ENCODE data around the gene GPD1L. TPM values are rescaled to one million over a fixed set of nuclear protein-coding genes. Genes with fewer than 3 reads are reported as not detected.
A peak's percentile ranks its signal among the peaks of the same experiment; 100 is the strongest.

The GPD1L gene
- total and polyA plus RNA-seq, 4 experiments from 2014 or later, result 20.6 to 32.5 (median 23.5) TPM

GRCh38 chr3:32143849-32144757 is 37.7 kb downstream of the GPD1L start:
- Mint-ChIP-seq H3K27me3 (no peaks in the 10 kb centered on the region), H3K36me3 (peaks cover 39 to 67% of the 10 kb centered on the region in 2 donors), H3K27ac (peak overlapping the region in 1 of 7 donors; percentile 3), H3K9me3 (peaks cover 0 to 1% (median 0%) of the 10 kb centered on the region in 8 donors), H3K4me3 (no peak overlapping the region), H3K4me1 (peaks cover 1 to 11% (median 4%) of the 10 kb centered on the region in 4 donors)
- CTCF ChIA-PET (ENCODE audit: partially characterized antibody), result interaction anchor here (0.6 to 3.0 kb wide), 28 partner anchors 8 to 508 kb away, joined by 3 to 134 read pairs (median 4); no protein-coding TSS in a partner anchor
- DNase-seq, result peak; percentile 46 to 58 (median 56)
- H3K4me1 ChIP-seq (ENCODE audit: insufficient read depth, low read length), result no peaks in the 10 kb centered on the region
- no peaks in the 10 kb centered on the region for H3K9me3 ChIP-seq (ENCODE audit: control insufficient read depth in 1 of 2, low read length in 2 of 2)
- H3K27me3 ChIP-seq (ENCODE audit: insufficient read depth, low read length), result no peaks in the 10 kb centered on the region
- no peak overlapping the region for H3K27ac ChIP-seq (ENCODE audit: low read depth, low read length)
- H3K36me3 ChIP-seq (ENCODE audit: insufficient read depth, low read length), result peaks cover 13% of the 10 kb centered on the region
- intact Hi-C loops (cut with micrococcal nuclease), result loop anchor here (1.0 to 10.0 kb wide), 4 partner anchors 29 to 589 kb away; no protein-coding TSS in a partner anchor
- no peak overlapping the region for H3K4me3 ChIP-seq (ENCODE audit: low read length in 2 of 2)
- POLR2A ChIA-PET (ENCODE audit: partially characterized antibody), result interaction anchor here (1.4 kb wide), 1 partner anchor 125 kb away, joined by 5 read pairs; no protein-coding TSS in a partner anchor

- H3K27ac ChIP-seq (ENCODE audit: low read depth, low read length), result no peak overlapping the region
- no peak for DNase-seq
- H3K4me3 Mint-ChIP-seq, result no peak overlapping the region
- H3K9me3 ChIP-seq (ENCODE audit: control insufficient read depth in 1 of 2, low read length in 2 of 2), result no peaks in the 10 kb centered on the region
- POLR2A ChIA-PET (ENCODE audit: partially characterized antibody), result no interaction called here
- H3K36me3 ChIP-seq (ENCODE audit: insufficient read depth, low read length), result peaks cover 20% of the 10 kb centered on the region
- H3K36me3 Mint-ChIP-seq, result peaks cover 39 to 62% of the 10 kb centered on the region in 2 donors
- H3K27me3 Mint-ChIP-seq, result no peaks in the 10 kb centered on the region
- H3K9me3 Mint-ChIP-seq, result peaks cover 0 to 1% (median 0%) of the 10 kb centered on the region in 8 donors
- H3K27ac Mint-ChIP-seq, result peak overlapping the region in 1 of 7 donors; percentile 35
- H3K27me3 ChIP-seq (ENCODE audit: insufficient read depth, low read length), result no peaks in the 10 kb centered on the region
- H3K4me1 ChIP-seq (ENCODE audit: insufficient read depth, low read length), result no peaks in the 10 kb centered on the region
- CTCF ChIA-PET (ENCODE audit: partially characterized antibody), result no interaction called here
- H3K4me1 Mint-ChIP-seq, result peaks cover 1 to 4% (median 3%) of the 10 kb centered on the region in 4 donors
- intact Hi-C loops (cut with micrococcal nuclease), result loop anchor here (10.0 kb wide), 1 partner anchor 592 kb away; no protein-coding TSS in a partner anchor
- H3K4me3 ChIP-seq (ENCODE audit: low read length in 2 of 2), result no peak overlapping the region
Observed at GRCh38 chr3:32146746-32147211, 40.4 kb downstream of the GPD1L start.

GRCh38 chr3:32147509-32147908 is 41.1 kb downstream of the GPD1L start:
- H3K36me3 Mint-ChIP-seq, result peaks cover 38 to 64% of the 10 kb centered on the region in 2 donors
- H3K36me3 ChIP-seq (ENCODE audit: insufficient read depth, low read length), result peaks cover 27% of the 10 kb centered on the region
- H3K4me1 Mint-ChIP-seq, result peaks cover 1 to 4% (median 3%) of the 10 kb centered on the region in 4 donors
- intact Hi-C loops (cut with micrococcal nuclease), result loop anchor here (10.0 kb wide), 1 partner anchor 593 kb away; no protein-coding TSS in a partner anchor
- H3K27ac ChIP-seq (ENCODE audit: low read depth, low read length), result no peak overlapping the region
- peaks cover 0 to 1% (median 0%) of the 10 kb centered on the region in 8 donors for H3K9me3 Mint-ChIP-seq
- ChIA-PET POLR2A (ENCODE audit: partially characterized antibody) (no interaction called here), CTCF (ENCODE audit: partially characterized antibody) (no interaction called here)
- no peak overlapping the region for H3K4me3 ChIP-seq (ENCODE audit: low read length in 2 of 2)
- H3K4me3 Mint-ChIP-seq, result no peak overlapping the region
- H3K27me3 ChIP-seq (ENCODE audit: insufficient read depth, low read length), result no peaks in the 10 kb centered on the region
- no peaks in the 10 kb centered on the region for H3K4me1 ChIP-seq (ENCODE audit: insufficient read depth, low read length)
- H3K27ac Mint-ChIP-seq, result no peak overlapping the region
- H3K27me3 Mint-ChIP-seq, result no peaks in the 10 kb centered on the region
- no peak for DNase-seq
- H3K9me3 ChIP-seq (ENCODE audit: control insufficient read depth in 1 of 2, low read length in 2 of 2), result no peaks in the 10 kb centered on the region

GRCh38 chr3:32147933-32148332 is 41.5 kb downstream of the GPD1L start:
- H3K9me3 Mint-ChIP-seq, result peaks cover 0 to 1% (median 0%) of the 10 kb centered on the region in 8 donors
- no peaks in the 10 kb centered on the region for H3K9me3 ChIP-seq (ENCODE audit: control insufficient read depth in 1 of 2, low read length in 2 of 2)
- H3K4me1 ChIP-seq (ENCODE audit: insufficient read depth, low read length), result no peaks in the 10 kb centered on the region
- no peaks in the 10 kb centered on the region for H3K27me3 Mint-ChIP-seq
- no peak for DNase-seq
- ChIA-PET CTCF (ENCODE audit: partially characterized antibody) (interaction anchor here (0.5 kb wide), 1 partner anchor 349 kb away, joined by 3 read pairs; no protein-coding TSS in a partner anchor), POLR2A (ENCODE audit: partially characterized antibody) (no interaction called here)
- H3K36me3 ChIP-seq (ENCODE audit: insufficient read depth, low read length), result peaks cover 27% of the 10 kb centered on the region
- intact Hi-C loops (cut with micrococcal nuclease), result loop anchor here (10.0 kb wide), 1 partner anchor 593 kb away; no protein-coding TSS in a partner anchor
- no peak overlapping the region for H3K4me3 ChIP-seq (ENCODE audit: low read length in 2 of 2)
- H3K27me3 ChIP-seq (ENCODE audit: insufficient read depth, low read length), result no peaks in the 10 kb centered on the region
- H3K36me3 Mint-ChIP-seq, result peaks cover 42 to 66% of the 10 kb centered on the region in 2 donors
- peaks cover 1 to 4% (median 3%) of the 10 kb centered on the region in 4 donors for H3K4me1 Mint-ChIP-seq
- no peak overlapping the region for H3K27ac ChIP-seq (ENCODE audit: low read depth, low read length)
- no peak overlapping the region for H3K4me3 Mint-ChIP-seq
- H3K27ac Mint-ChIP-seq, result peak overlapping the region in 1 of 7 donors; percentile 43

- peaks cover 28% of the 10 kb centered on the region for H3K36me3 ChIP-seq (ENCODE audit: insufficient read depth, low read length)
- H3K27me3 ChIP-seq (ENCODE audit: insufficient read depth, low read length), result no peaks in the 10 kb centered on the region
- ChIA-PET POLR2A (ENCODE audit: partially characterized antibody) (no interaction called here), CTCF (ENCODE audit: partially characterized antibody) (interaction anchor here (0.5 kb wide), 1 partner anchor 349 kb away, joined by 3 read pairs; no protein-coding TSS in a partner anchor)
- intact Hi-C loops (cut with micrococcal nuclease), result loop anchor here (10.0 kb wide), 1 partner anchor 594 kb away; no protein-coding TSS in a partner anchor
- H3K4me3 ChIP-seq (ENCODE audit: low read length in 2 of 2), result no peak overlapping the region
- Mint-ChIP-seq H3K4me3 (no peak overlapping the region), H3K9me3 (peaks cover 0 to 1% (median 0%) of the 10 kb centered on the region in 8 donors), H3K27ac (peak overlapping the region in 2 of 7 donors; percentile 4 to 43), H3K4me1 (peaks cover 1 to 4% (median 3%) of the 10 kb centered on the region in 4 donors), H3K36me3 (peaks cover 42 to 67% of the 10 kb centered on the region in 2 donors), H3K27me3 (no peaks in the 10 kb centered on the region)
- H3K27ac ChIP-seq (ENCODE audit: low read depth, low read length), result no peak overlapping the region
- no peaks in the 10 kb centered on the region for H3K9me3 ChIP-seq (ENCODE audit: control insufficient read depth in 1 of 2, low read length in 2 of 2)
- H3K4me1 ChIP-seq (ENCODE audit: insufficient read depth, low read length), result no peaks in the 10 kb centered on the region
- no peak for DNase-seq
Observed at GRCh38 chr3:32148351-32148750, 41.9 kb downstream of the GPD1L start.

- Mint-ChIP-seq H3K27ac (peak overlapping the region in 2 of 7 donors; percentile 35 to 77), H3K4me1 (no peaks in the 10 kb centered on the region), H3K36me3 (peaks cover 47 to 72% of the 10 kb centered on the region in 2 donors), H3K27me3 (no peaks in the 10 kb centered on the region), H3K4me3 (no peak overlapping the region), H3K9me3 (no peaks in the 10 kb centered on the region)
- ChIA-PET CTCF (ENCODE audit: partially characterized antibody) (interaction anchor here (1.0 to 2.0 kb wide), 5 partner anchors 8 to 136 kb away, joined by 3 to 9 read pairs (median 5); no protein-coding TSS in a partner anchor), POLR2A (ENCODE audit: partially characterized antibody) (no interaction called here)
- Histone ChIP-seq H3K36me3 (ENCODE audit: insufficient read depth, low read length) (peaks cover 23% of the 10 kb centered on the region), H3K27me3 (ENCODE audit: insufficient read depth, low read length) (no peaks in the 10 kb centered on the region), H3K4me3 (ENCODE audit: low read length in 2 of 2) (no peak overlapping the region), H3K27ac (ENCODE audit: low read depth, low read length) (no peak overlapping the region), H3K4me1 (ENCODE audit: insufficient read depth, low read length) (no peaks in the 10 kb centered on the region), H3K9me3 (ENCODE audit: control insufficient read depth in 1 of 2, low read length in 2 of 2) (no peaks in the 10 kb centered on the region)
- intact Hi-C loops (cut with micrococcal nuclease), result no loop called here
- DNase-seq, result no peak
Observed at GRCh38 chr3:32153414-32154204, 47.2 kb downstream of the GPD1L start.

Measured in CD4-positive, alpha-beta memory T cell (primary cell).